Brain pericyte (primary cell): ENCODE measurements around the gene ARHGAP29.

ENCODE experiments used
- DNase-seq: peaks from one replicate; pipeline ENCODE4 v3.0.0-alpha.2; 2012; ENCODE audit warnings: low read depth, low spot score

ARHGAP29 gene

GRCh38 chr1:94236013-94236491, 1.3 kb downstream of the ARHGAP29 start:
- no peak for DNase-seq

- no peak for DNase-seq
Observed at GRCh38 chr1:94235189-94236012, 2.0 kb downstream of the ARHGAP29 start.

GRCh38 chr1:94234615-94235014, 2.8 kb downstream of the ARHGAP29 start:
- DNase-seq: no peak

- DNase-seq: no peak
Observed at GRCh38 chr1:94231746-94232145, 5.6 kb downstream of the ARHGAP29 start.

- DNase-seq: no peak
Observed at GRCh38 chr1:94230920-94231319, 6.5 kb downstream of the ARHGAP29 start.

GRCh38 chr1:94228640-94229375, 8.6 kb downstream of the ARHGAP29 start:
- no peak for DNase-seq

- DNase-seq: no peak
Observed at GRCh38 chr1:94227624-94228023, 9.8 kb downstream of the ARHGAP29 start.

- DNase-seq: no peak
Observed at GRCh38 chr1:94225845-94226244, 11.5 kb downstream of the ARHGAP29 start.

- DNase-seq: no peak
Observed at GRCh38 chr1:94218332-94218731, 19.1 kb downstream of the ARHGAP29 start.

GRCh38 chr1:94215955-94216354, 21.4 kb downstream of the ARHGAP29 start:
- DNase-seq: no peak

GRCh38 chr1:94209982-94210381, 27.4 kb downstream of the ARHGAP29 start:
- DNase-seq: no peak

GRCh38 chr1:94209425-94209824, 28.0 kb downstream of the ARHGAP29 start:
- no peak for DNase-seq

GRCh38 chr1:94207695-94208094, 29.7 kb downstream of the ARHGAP29 start:
- DNase-seq: no peak

GRCh38 chr1:94205639-94206038, 31.7 kb downstream of the ARHGAP29 start:
- DNase-seq: no peak

- DNase-seq: no peak
Observed at GRCh38 chr1:94202241-94202640, 35.1 kb downstream of the ARHGAP29 start.

GRCh38 chr1:94199398-94199797, 38.0 kb downstream of the ARHGAP29 start:
- no peak for DNase-seq

- no peak for DNase-seq
Observed at GRCh38 chr1:94194079-94194865, 43.1 kb downstream of the ARHGAP29 start.

- no peak for DNase-seq
Observed at GRCh38 chr1:94193128-94193527, 44.3 kb downstream of the ARHGAP29 start.

- DNase-seq: no peak
Observed at GRCh38 chr1:94191216-94191615, 46.2 kb downstream of the ARHGAP29 start.

- DNase-seq: no peak
Observed at GRCh38 chr1:94186946-94187345, 50.4 kb downstream of the ARHGAP29 start.

- no peak for DNase-seq
Observed at GRCh38 chr1:94183197-94183815, 54.1 kb downstream of the ARHGAP29 start.

GRCh38 chr1:94182191-94182590, 55.2 kb downstream of the ARHGAP29 start:
- no peak for DNase-seq
